K562 (cell line): Measurements from ENCODE around the gene SYNGR4. TPM values are rescaled to one million over a fixed set of nuclear protein-coding genes. Genes with fewer than 3 reads are reported as not detected.

ENCODE experiments used
- EGR1 ChIP-seq: fragments of 450-650 bp; conservative IDR thresholded peaks from 2 replicates; pipeline ENCODE4 v1.6.1; 2017; ENCODE audit warnings: mild to moderate bottlenecking
- FOS ChIP-seq: IDR thresholded peaks from 3 replicates; pipeline ENCODE4 v1.6.1; 2011; ENCODE audit not compliant: insufficient read length; ENCODE audit errors: extremely low read depth
- JUN ChIP-seq, 2 experiments: sonication (generic) in 1 of 2; formaldehyde crosslinking in 1 of 2; IDR thresholded peaks; 2 replicates each; pipeline versions ENCODE4 v1.6.1 to v1.8.0; 2012 to 2022; ENCODE audit warnings: borderline replicate concordance in 2 of 2, mild to moderate bottlenecking in 2 of 2, improper control_type of control experiment in 1 of 2, low read depth in 1 of 2, low read length in 1 of 2, missing genetic modification reagents in 1 of 2
- MAFG ChIP-seq: fragments of 450-650 bp; conservative IDR thresholded peaks from 2 replicates; pipeline ENCODE4 v1.6.1; 2016; ENCODE audit warnings: missing genetic modification characterization, missing compliant biosample characterization
- MED1 ChIP-seq: sonication (generic); formaldehyde crosslinking; IDR thresholded peaks from 2 replicates; pipeline ENCODE4 v1.8.1; 2023; ENCODE audit warnings: missing genetic modification reagents, borderline replicate concordance
- MYNN ChIP-seq, 2 experiments: sonication (generic); formaldehyde crosslinking in 1 of 2; IDR thresholded peaks; 2 replicates each; pipeline versions ENCODE4 v1.5.0 to v1.6.1; 2016 to 2020; ENCODE audit warnings: antibody characterized with exemption in 1 of 2, missing genetic modification reagents in 1 of 2
- NR2C1 ChIP-seq, 2 experiments: fragments of 450-650 bp; IDR thresholded peaks; 2 replicates each; pipeline ENCODE4 v1.6.1; 2017; ENCODE audit warnings: mild to moderate bottlenecking in 2 of 2, antibody characterized with exemption in 1 of 2, inconsistent platforms in 1 of 2, missing compliant biosample characterization in 1 of 2, missing genetic modification characterization in 1 of 2
- NRF1 ChIP-seq, 2 experiments: fragments of 450-650 bp; IDR thresholded peaks in 1 of 2; conservative IDR thresholded peaks in 1 of 2; 2 replicates each; pipeline ENCODE4 v1.6.1; 2014; ENCODE audit warnings: mild to moderate bottlenecking in 2 of 2
- RFX7 ChIP-seq: fragments of 250-450 bp; sonication (Bioruptor Pico); IDR thresholded peaks from 2 replicates; pipeline ENCODE4 v1.5.1; 2021; ENCODE audit warnings: mild to moderate bottlenecking
- SMAD2 ChIP-seq: fragments of 150-350 bp; IDR thresholded peaks from 2 replicates; pipeline ENCODE4 v1.6.1; 2014; ENCODE audit warnings: low read depth, mild to moderate bottlenecking, low read length
- SRF ChIP-seq, 2 experiments: fragments of 250-450, 450-650 bp in 1 of 2; sonication (Bioruptor Pico) in 1 of 2; sonication (generic) in 1 of 2; formaldehyde crosslinking; IDR thresholded peaks; 2 replicates each; pipeline versions ENCODE4 v1.5.0 to v1.5.1; 2020 to 2022; ENCODE audit warnings: mild to moderate bottlenecking in 1 of 2, missing genetic modification reagents in 1 of 2
- ZNF347 ChIP-seq: fragments of 450-650 bp; formaldehyde crosslinking; IDR thresholded peaks from 2 replicates; pipeline ENCODE4 v1.4.0; 2020; ENCODE audit warnings: low read depth, mild to moderate bottlenecking, moderate library complexity
- polyA plus RNA-seq, 8 experiments: library from polyadenylated mRNA; depleted of rRNA in 4 of 8; stranded (reverse) in 5 of 8; unstranded in 3 of 8; fragments of >200 nt; fragmentation: Nextera tagmentation in 2 of 8; fragmentation: Illumina TruSeq in 1 of 8; extraction: Ambion mirVana in 2 of 8; extraction: Trizol in 1 of 8; gene quantifications; 2 replicates each; pipeline versions ENCODE4 v1.2.1 to v1.2.3, GENCODE V29; 2011 to 2014; ENCODE audit warnings: inconsistent platforms in 1 of 8, missing spikeins in 1 of 8
- total RNA-seq, 7 experiments: library from RNA; depleted of rRNA in 6 of 7; stranded (reverse); fragments of >200 nt in 6 of 7; fragmentation: Illumina TruSeq in 2 of 7; extraction: Trizol in 2 of 7; gene quantifications; 2 replicates each; pipeline versions ENCODE4 v1.2.1 to v1.2.3, GENCODE V29; 2011 to 2021; ENCODE audit warnings: low replicate concordance in 1 of 7
- TF ChIP-seq, protein P1 (sequence below): sonication (generic); formaldehyde crosslinking; IDR thresholded peaks from 2 replicates; pipeline ENCODE4 v1.8.1; 2023; ENCODE audit warnings: mild to moderate bottlenecking, missing genetic modification reagents
- TF ChIP-seq, protein P2 (sequence below), 2 experiments: fragments of 450-650 bp; IDR thresholded peaks; 2 replicates each; pipeline ENCODE4 v1.6.1; 2016; ENCODE audit warnings: mild to moderate bottlenecking in 2 of 2, borderline replicate concordance in 1 of 2, low read depth in 1 of 2, moderate library complexity in 1 of 2
- TF ChIP-seq, protein P3 (sequence below): sonication (generic); formaldehyde crosslinking; IDR thresholded peaks from 2 replicates; pipeline ENCODE4 v1.8.0; 2022; ENCODE audit warnings: mild to moderate bottlenecking, missing genetic modification reagents

Gene SYNGR4
- total and polyA plus RNA-seq, 9 of the 15 experiments (the other 6 are each of a cell fraction or from before 2014, with no cell fraction given), result 0.07 to 0.14 TPM; not detected in 7

DNA sequence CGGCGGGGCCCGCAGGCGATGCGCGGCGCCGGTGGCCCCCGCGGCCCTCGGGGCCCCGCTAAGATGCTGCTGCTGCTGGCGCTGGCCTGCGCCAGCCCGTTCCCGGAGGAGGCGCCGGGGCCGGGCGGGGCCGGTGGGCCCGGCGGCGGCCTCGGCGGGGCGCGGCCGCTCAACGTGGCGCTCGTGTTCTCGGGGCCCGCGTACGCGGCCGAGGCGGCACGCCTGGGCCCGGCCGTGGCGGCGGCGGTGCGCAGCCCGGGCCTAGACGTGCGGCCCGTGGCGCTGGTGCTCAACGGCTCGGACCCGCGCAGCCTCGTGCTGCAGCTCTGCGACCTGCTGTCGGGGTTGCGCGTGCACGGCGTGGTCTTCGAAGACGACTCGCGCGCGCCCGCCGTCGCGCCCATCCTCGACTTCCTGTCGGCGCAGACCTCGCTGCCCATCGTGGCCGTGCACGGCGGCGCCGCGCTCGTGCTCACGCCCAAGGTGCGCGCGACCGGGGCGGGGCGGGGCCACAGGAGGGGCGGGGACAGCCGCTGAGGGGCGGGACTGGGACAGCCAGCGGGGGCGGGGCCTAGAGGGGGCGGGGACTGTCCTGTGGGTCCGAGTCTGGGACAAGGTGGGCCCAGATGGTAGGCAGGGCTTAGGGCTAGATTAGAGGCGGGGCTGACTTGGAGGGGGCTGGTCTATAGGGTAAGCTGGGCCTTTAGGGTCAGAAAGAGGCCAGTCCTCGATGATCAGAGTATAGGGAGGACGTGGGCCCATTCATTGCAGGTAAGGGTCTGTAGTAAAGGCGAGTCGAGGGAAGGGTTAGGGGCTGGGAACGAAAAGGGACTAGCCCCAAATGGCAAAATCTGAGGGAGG lies 34.4 kb downstream of the SYNGR4 start (continued):
- TF ChIP-seq, protein P1, sequence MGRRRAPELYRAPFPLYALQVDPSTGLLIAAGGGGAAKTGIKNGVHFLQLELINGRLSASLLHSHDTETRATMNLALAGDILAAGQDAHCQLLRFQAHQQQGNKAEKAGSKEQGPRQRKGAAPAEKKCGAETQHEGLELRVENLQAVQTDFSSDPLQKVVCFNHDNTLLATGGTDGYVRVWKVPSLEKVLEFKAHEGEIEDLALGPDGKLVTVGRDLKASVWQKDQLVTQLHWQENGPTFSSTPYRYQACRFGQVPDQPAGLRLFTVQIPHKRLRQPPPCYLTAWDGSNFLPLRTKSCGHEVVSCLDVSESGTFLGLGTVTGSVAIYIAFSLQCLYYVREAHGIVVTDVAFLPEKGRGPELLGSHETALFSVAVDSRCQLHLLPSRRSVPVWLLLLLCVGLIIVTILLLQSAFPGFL (CRISPR knock-in tag), result 0 out of 2 replicates have a peak, but pooled peaks have one; percentile 66
- TF ChIP-seq FOS (no peak), JUN (IDR thresholded peaks at IDR 0.05; ENCODE audit: borderline replicate concordance, low read depth, low read length) (no peak), JUN (CRISPR knock-in tag; IDR thresholded peaks at IDR 0.05; ENCODE audit: borderline replicate concordance) (peak; percentile 10; the same call in 1 of the 2 replicates), SMAD2 (no peak), EGR1 (no peak), NRF1 (conservative IDR thresholded peaks at IDR 0.05 in 1 of 2, IDR thresholded peaks at IDR 0.05 in 1 of 2) (peak; percentile 79 to 84; a peak in 3 of 4 replicates), MED1 (peak; percentile 82; the same call in 1 of the 2 replicates), RFX7 (no peak), MYNN (IDR thresholded peaks at IDR 0.05) (no peak), MYNN (CRISPR knock-in tag; IDR thresholded peaks at IDR 0.05) (no peak), SRF (CRISPR knock-in tag; IDR thresholded peaks at IDR 0.05) (no peak), MAFG (tag) (no peak), NR2C1 (IDR thresholded peaks at IDR 0.05) (no peak), NR2C1 (tag; IDR thresholded peaks at IDR 0.05) (no peak), ZNF347 (CRISPR knock-in tag) (no peak)
- TF ChIP-seq, protein P2, sequence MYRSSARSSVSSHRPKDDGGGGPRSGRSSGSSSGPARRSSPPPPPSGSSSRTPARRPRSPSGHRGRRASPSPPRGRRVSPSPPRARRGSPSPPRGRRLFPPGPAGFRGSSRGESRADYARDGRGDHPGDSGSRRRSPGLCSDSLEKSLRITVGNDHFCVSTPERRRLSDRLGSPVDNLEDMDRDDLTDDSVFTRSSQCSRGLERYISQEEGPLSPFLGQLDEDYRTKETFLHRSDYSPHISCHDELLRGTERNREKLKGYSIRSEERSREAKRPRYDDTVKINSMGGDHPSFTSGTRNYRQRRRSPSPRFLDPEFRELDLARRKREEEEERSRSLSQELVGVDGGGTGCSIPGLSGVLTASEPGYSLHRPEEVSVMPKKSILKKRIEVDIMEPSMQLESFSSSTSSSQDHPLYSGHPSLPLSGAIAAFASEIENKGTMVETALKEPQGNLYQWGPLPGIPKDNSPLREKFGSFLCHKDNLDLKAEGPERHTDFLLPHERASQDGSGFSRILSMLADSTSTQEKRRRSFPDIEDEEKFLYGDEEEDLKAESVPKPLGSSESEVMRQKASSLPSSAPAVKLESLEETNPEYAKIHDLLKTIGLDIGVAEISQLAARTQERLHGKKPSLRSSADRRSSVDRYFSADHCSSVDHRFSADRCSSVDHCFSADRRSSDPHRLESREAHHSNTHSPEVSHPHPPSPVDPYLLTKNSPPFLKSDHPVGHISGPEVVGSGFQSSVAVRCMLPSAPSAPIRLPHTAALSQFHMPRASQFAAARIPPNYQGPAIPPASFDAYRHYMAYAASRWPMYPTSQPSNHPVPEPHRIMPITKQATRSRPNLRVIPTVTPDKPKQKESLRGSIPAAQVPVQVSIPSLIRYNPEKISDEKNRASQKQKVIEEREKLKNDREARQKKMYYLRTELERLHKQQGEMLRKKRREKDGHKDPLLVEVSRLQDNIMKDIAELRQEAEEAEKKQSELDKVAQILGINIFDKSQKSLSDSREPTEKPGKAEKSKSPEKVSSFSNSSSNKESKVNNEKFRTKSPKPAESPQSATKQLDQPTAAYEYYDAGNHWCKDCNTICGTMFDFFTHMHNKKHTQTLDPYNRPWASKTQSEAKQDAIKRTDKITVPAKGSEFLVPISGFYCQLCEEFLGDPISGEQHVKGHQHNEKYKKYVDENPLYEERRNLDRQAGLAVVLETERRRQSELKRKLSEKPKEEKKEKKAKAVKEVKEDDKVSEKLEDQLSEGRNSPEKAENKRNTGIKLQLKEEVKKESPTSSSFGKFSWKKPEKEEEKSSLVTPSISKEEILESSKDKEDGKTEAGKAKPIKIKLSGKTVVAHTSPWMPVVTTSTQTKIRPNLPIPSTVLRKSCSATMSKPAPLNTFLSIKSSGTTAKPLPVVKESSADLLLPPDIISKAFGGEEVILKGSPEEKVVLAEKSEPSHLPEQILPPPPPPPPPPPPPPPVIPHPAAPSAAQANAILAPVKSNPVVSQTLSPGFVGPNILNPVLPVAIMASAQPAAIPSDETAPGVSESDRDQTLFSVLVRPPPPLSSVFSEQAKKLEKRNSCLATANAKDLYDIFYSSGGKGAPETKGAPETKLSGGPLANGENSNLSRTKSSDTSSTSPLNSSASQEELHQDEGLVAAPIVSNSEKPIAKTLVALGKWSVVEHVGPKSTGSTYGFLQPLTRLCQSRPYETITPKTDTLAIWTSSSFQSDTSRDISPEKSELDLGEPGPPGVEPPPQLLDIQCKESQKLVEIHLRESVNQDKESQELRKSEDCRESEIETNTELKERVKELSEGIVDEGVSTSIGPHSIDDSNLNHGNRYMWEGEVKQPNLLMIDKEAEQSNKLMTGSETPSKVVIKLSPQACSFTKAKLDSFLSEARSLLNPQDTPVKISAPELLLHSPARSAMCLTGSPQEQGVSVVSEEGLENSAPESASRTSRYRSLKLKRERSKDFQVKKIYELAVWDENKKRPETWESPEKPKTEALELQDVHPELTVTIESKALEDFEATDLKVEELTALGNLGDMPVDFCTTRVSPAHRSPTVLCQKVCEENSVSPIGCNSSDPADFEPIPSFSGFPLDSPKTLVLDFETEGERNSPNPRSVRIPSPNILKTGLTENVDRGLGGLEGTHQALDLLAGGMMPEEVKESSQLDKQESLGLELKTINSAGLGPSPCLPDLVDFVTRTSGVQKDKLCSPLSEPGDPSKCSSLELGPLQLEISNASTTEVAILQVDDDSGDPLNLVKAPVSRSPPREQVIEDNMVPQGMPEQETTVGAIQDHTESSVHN (IDR thresholded peaks at IDR 0.05; ENCODE audit: borderline replicate concordance in 1 of 2, low read depth in 1 of 2), result no peak
- TF ChIP-seq, protein P3, sequence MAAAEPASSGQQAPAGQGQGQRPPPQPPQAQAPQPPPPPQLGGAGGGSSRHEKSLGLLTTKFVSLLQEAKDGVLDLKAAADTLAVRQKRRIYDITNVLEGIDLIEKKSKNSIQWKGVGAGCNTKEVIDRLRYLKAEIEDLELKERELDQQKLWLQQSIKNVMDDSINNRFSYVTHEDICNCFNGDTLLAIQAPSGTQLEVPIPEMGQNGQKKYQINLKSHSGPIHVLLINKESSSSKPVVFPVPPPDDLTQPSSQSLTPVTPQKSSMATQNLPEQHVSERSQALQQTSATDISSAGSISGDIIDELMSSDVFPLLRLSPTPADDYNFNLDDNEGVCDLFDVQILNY, result no peak
